DOHH2 (cell line): Measurements from ENCODE around the gene KCTD16.

Experiments used
- H3F3A ChIP-seq: fragments of 200-600 bp; sonication (generic), shearing (Covaris generic); 2 replicates; pipeline ENCODE4 v1.6.0; 2016; ENCODE audit warnings: antibody characterized with exemption, mild to moderate bottlenecking; ENCODE audit not compliant: control insufficient read depth, insufficient read depth
- H3K27ac ChIP-seq: fragments of 200-600 bp; sonication (generic); 2 replicates; pipeline ENCODE4 v1.5.1; 2014; ENCODE audit warnings: low read depth, mild to moderate bottlenecking, low read length, moderate library complexity
- H3K27me3 ChIP-seq: fragments of 200-600 bp; sonication (generic); 2 replicates; pipeline ENCODE4 v1.6.1; 2014; ENCODE audit warnings: mild to moderate bottlenecking, low read length, mixed read lengths; ENCODE audit not compliant: control insufficient read depth
- H3K36me3 ChIP-seq: fragments of 200-600 bp; sonication (generic); 2 replicates; pipeline ENCODE4 v1.6.1; 2014; ENCODE audit warnings: mild to moderate bottlenecking, low read length, moderate library complexity, mixed read lengths; ENCODE audit not compliant: control insufficient read depth
- H3K4me1 ChIP-seq: fragments of 200-600 bp; sonication (generic); 2 replicates; pipeline ENCODE4 v1.6.1; 2014; ENCODE audit warnings: mild to moderate bottlenecking, low read length, mixed read lengths; ENCODE audit not compliant: control insufficient read depth
- H3K4me2 ChIP-seq: fragments of 200-600 bp; sonication (generic); 2 replicates; pipeline ENCODE4 v1.6.0; 2014; ENCODE audit warnings: mild to moderate bottlenecking, low read length, moderate library complexity
- H3K4me3 ChIP-seq: fragments of 200-600 bp; sonication (generic); 2 replicates; pipeline ENCODE4 v1.5.1; 2014; ENCODE audit warnings: mild to moderate bottlenecking, low read length, mixed read lengths
- H3K79me2 ChIP-seq: fragments of 200-600 bp; sonication (generic); 2 replicates; pipeline ENCODE4 v1.6.1; 2014; ENCODE audit warnings: mild to moderate bottlenecking, low read length, mixed read lengths; ENCODE audit not compliant: control insufficient read depth
- H3K9me2 ChIP-seq: fragments of 200-600 bp; sonication (generic); replicated peaks from 2 replicates; pipeline ENCODE4 v1.6.1; 2014; ENCODE audit warnings: mild to moderate bottlenecking, low read length, mixed read lengths; ENCODE audit not compliant: control insufficient read depth
- H3K9me3 ChIP-seq: fragments of 200-600 bp; sonication (generic); 2 replicates; pipeline ENCODE4 v1.6.1; 2014; ENCODE audit warnings: antibody characterized with exemption, low read length, mixed read lengths; ENCODE audit not compliant: control insufficient read depth, insufficient read depth
- H4K20me1 ChIP-seq: fragments of 200-600 bp; sonication (generic); 2 replicates; pipeline ENCODE4 v1.6.0; 2014; ENCODE audit warnings: low read depth, mild to moderate bottlenecking, antibody characterized with exemption, low read length, moderate library complexity; ENCODE audit not compliant: control insufficient read depth, insufficient read depth
- CTCF ChIP-seq: fragments of 200-600 bp; sonication (generic); IDR thresholded peaks from one replicate; pipeline ENCODE4 v1.5.1; 2014; ENCODE audit warnings: antibody characterized with exemption, mild to moderate bottlenecking, low read depth, low read length; ENCODE audit not compliant: poor library complexity, severe bottlenecking
- EZH2phosphoT487 ChIP-seq: fragments of 200-600 bp; sonication (generic); IDR thresholded peaks from 2 replicates; pipeline ENCODE4 v1.6.1; 2017; ENCODE audit warnings: borderline replicate concordance, mild to moderate bottlenecking, antibody characterized with exemption, low read length, moderate library complexity, mixed read lengths

Gene KCTD16

GRCh38 chr5:144433140-144433822 lies 262.6 kb downstream of the KCTD16 start:
- H3K4me1 ChIP-seq = no peaks in the 10 kb centered on the region
- no peak for TF ChIP-seq CTCF
- TF ChIP-seq EZH2phosphoT487 = no peak
- no peak overlapping the region for H3K4me3 ChIP-seq

GRCh38 chr5:144433893-144434292 lies 263.2 kb downstream of the KCTD16 start:
- Histone ChIP-seq H3K4me2 (no peak overlapping the region), H3K9me2 (no peaks in the 10 kb centered on the region)
- no peak for TF ChIP-seq CTCF
- no peak for TF ChIP-seq EZH2phosphoT487

More at GRCh38 chr5:144433140-144433822, 262.6 kb downstream of the KCTD16 start:
- H3K9me2 ChIP-seq = no peaks in the 10 kb centered on the region
- no peaks in the 10 kb centered on the region for H3K79me2 ChIP-seq
- H3K4me2 ChIP-seq = no peak overlapping the region
- no peak overlapping the region for H3K27ac ChIP-seq
- H3K27me3 ChIP-seq = no peaks in the 10 kb centered on the region
- no peaks in the 10 kb centered on the region for H3F3A ChIP-seq
- no peaks in the 10 kb centered on the region for H3K9me3 ChIP-seq
- no peaks in the 10 kb centered on the region for H4K20me1 ChIP-seq
- no peaks in the 10 kb centered on the region for H3K36me3 ChIP-seq

GRCh38 chr5:144436007-144436406 lies 265.3 kb downstream of the KCTD16 start:
- no peaks in the 10 kb centered on the region for H3K79me2 ChIP-seq
- no peaks in the 10 kb centered on the region for H3K4me1 ChIP-seq
- H3K4me2 ChIP-seq = no peak overlapping the region
- TF ChIP-seq EZH2phosphoT487 (no peak), CTCF (no peak)
- H3F3A ChIP-seq = no peaks in the 10 kb centered on the region
- no peaks in the 10 kb centered on the region for H3K36me3 ChIP-seq
- no peaks in the 10 kb centered on the region for H3K9me2 ChIP-seq
- no peak overlapping the region for H3K4me3 ChIP-seq
- no peaks in the 10 kb centered on the region for H3K27me3 ChIP-seq
- no peak overlapping the region for H3K27ac ChIP-seq
- no peaks in the 10 kb centered on the region for H3K9me3 ChIP-seq
- no peaks in the 10 kb centered on the region for H4K20me1 ChIP-seq

More at GRCh38 chr5:144433893-144434292, 263.2 kb downstream of the KCTD16 start:
- H3K79me2 ChIP-seq = no peaks in the 10 kb centered on the region
- no peaks in the 10 kb centered on the region for H3F3A ChIP-seq
- no peaks in the 10 kb centered on the region for H4K20me1 ChIP-seq
- H3K27me3 ChIP-seq = no peaks in the 10 kb centered on the region
- no peak overlapping the region for H3K27ac ChIP-seq
- H3K36me3 ChIP-seq = no peaks in the 10 kb centered on the region
- no peaks in the 10 kb centered on the region for H3K9me3 ChIP-seq
- no peaks in the 10 kb centered on the region for H3K4me1 ChIP-seq
- no peak overlapping the region for H3K4me3 ChIP-seq
